ENCODE data around the gene TTC34.
"Not testable (repeated sequence)": the region's sequence is repeated elsewhere in the genome, so short reads cannot be mapped to it uniquely, and the experiment has no call there.

Gene TTC34

GRCh38 chr1:2812136-2812535 lies 10.6 kb upstream of the TTC34 start:
- DNase-seq = no peak

GRCh38 chr1:2811533-2811918 lies 10.0 kb upstream of the TTC34 start:
- no peak for DNase-seq

- no peak for DNase-seq
Observed at GRCh38 chr1:2810899-2811532, 9.5 kb upstream of the TTC34 start.

- DNase-seq = no peak
Observed at GRCh38 chr1:2810281-2810680, 8.8 kb upstream of the TTC34 start.

GRCh38 chr1:2809656-2810055 lies 8.2 kb upstream of the TTC34 start:
- no peak for DNase-seq

GRCh38 chr1:2808831-2809605 lies 7.5 kb upstream of the TTC34 start:
- no peak for DNase-seq

- no peak for DNase-seq
Observed at GRCh38 chr1:2808386-2808705, 6.9 kb upstream of the TTC34 start.

- DNase-seq = no peak
Observed at GRCh38 chr1:2807678-2808385, 6.3 kb upstream of the TTC34 start.

GRCh38 chr1:2807036-2807435 lies 5.5 kb upstream of the TTC34 start:
- DNase-seq = no peak

GRCh38 chr1:2806591-2806990 lies 5.1 kb upstream of the TTC34 start:
- no peak for DNase-seq

GRCh38 chr1:2805801-2806430 lies 4.4 kb upstream of the TTC34 start:
- DNase-seq = no peak

- DNase-seq = no peak
Observed at GRCh38 chr1:2804628-2805351, 3.3 kb upstream of the TTC34 start.

- DNase-seq = no peak
Observed at GRCh38 chr1:2803931-2804627, 2.6 kb upstream of the TTC34 start.

GRCh38 chr1:2803086-2803930 lies 1.8 kb upstream of the TTC34 start:
- DNase-seq = no peak

- DNase-seq = no peak
Observed at GRCh38 chr1:2802421-2802961, 998 bp upstream of the TTC34 start.

GRCh38 chr1:2801046-2801445 lies 447 bp downstream of the TTC34 start:
- DNase-seq = no peak

- DNase-seq = no peak
Observed at GRCh38 chr1:2800664-2801045, 838 bp downstream of the TTC34 start.

GRCh38 chr1:2799811-2800663 lies 1.5 kb downstream of the TTC34 start:
- no peak for DNase-seq

- not testable (repeated sequence) for DNase-seq
Observed at GRCh38 chr1:2798958-2799357, 2.5 kb downstream of the TTC34 start.

- DNase-seq = no peak
Observed at GRCh38 chr1:2797741-2798016, 3.8 kb downstream of the TTC34 start.

Data from activated CD4-positive, alpha-beta T cell treated with anti-CD3 and anti-CD28 coated beads for 48 hours (primary cell).